Cardiac muscle cell (in vitro differentiated cells and primary cell): ENCODE data around the gene C16orf96. TPM values are rescaled to one million over a fixed set of nuclear protein-coding genes. Genes with fewer than 3 reads are reported as not detected.
"Not testable (repeated sequence)": the region's sequence is repeated elsewhere in the genome, so short reads cannot be mapped to it uniquely, and the experiment has no call there.

Experiments
- DNase-seq, 2 donors: peaks; one replicate each; pipeline versions ENCODE4 v3.0.0 to v3.0.0-alpha.2; 2010 to 2017; ENCODE audit warnings: low read depth in 1 of 2, low spot score in 1 of 2
- H3K27ac ChIP-seq: fragments of 200-600 bp; sonication (generic); 2 replicates; pipeline ENCODE4 v1.5.1; 2016
- H3K27me3 ChIP-seq: fragments of 200-600 bp; sonication (generic); 2 replicates; pipeline ENCODE4 v1.6.0; 2016; ENCODE audit warnings: control low read depth
- H3K36me3 ChIP-seq: fragments of 200-600 bp; sonication (generic); 2 replicates; pipeline ENCODE4 v1.5.1; 2016; ENCODE audit warnings: control low read depth
- H3K4me1 ChIP-seq: fragments of 200-600 bp; sonication (generic); 2 replicates; pipeline ENCODE4 v1.8.1; 2017; ENCODE audit warnings: low read depth, mild to moderate bottlenecking, mixed run types
- H3K4me3 ChIP-seq: fragments of 200-600 bp; sonication (generic); 2 replicates; pipeline ENCODE4 v1.5.1; 2016; ENCODE audit warnings: mild to moderate bottlenecking
- H3K9me3 ChIP-seq: fragments of 200-600 bp; sonication (generic); 2 replicates; pipeline ENCODE4 v1.5.1; 2017; ENCODE audit warnings: low read depth, mild to moderate bottlenecking, control low read depth
- CTCF ChIP-seq: IDR thresholded peaks from 2 replicates; pipeline ENCODE4 v1.5.1; 2012; ENCODE audit warnings: low read depth, mild to moderate bottlenecking, low read length
- polyA plus RNA-seq: library from polyadenylated mRNA; unstranded; fragments of >200 nt; fragmentation: Nextera tagmentation; extraction: Ambion mirVana; gene quantifications from 2 replicates; pipeline ENCODE4 v1.2.1, GENCODE V29; 2016
- total RNA-seq: library from RNA; depleted of rRNA; stranded (reverse); fragments of >200 nt; gene quantifications from 2 replicates; pipeline ENCODE4 v1.2.3, GENCODE V29; 2016

C16orf96 gene
- total and polyA plus RNA-seq, 2 experiments from 2014 or later = 0.39 to 3.6 TPM

GRCh38 chr16:4570688-4571321 lies 14.7 kb downstream of the C16orf96 start:
- no peak overlapping the region for H3K27ac ChIP-seq
- DNase-seq = no peak
- no peak for TF ChIP-seq CTCF
- H3K4me1 ChIP-seq = no peaks in the 10 kb centered on the region
- no peaks in the 10 kb centered on the region for H3K9me3 ChIP-seq
- H3K36me3 ChIP-seq = no peaks in the 10 kb centered on the region
- no peak overlapping the region for H3K4me3 ChIP-seq
- H3K27me3 ChIP-seq = no peaks in the 10 kb centered on the region

GRCh38 chr16:4572715-4573114 lies 16.6 kb downstream of the C16orf96 start:
- Histone ChIP-seq H3K4me1 (no peaks in the 10 kb centered on the region), H3K36me3 (no peaks in the 10 kb centered on the region), H3K27ac (no peak overlapping the region), H3K27me3 (no peaks in the 10 kb centered on the region), H3K9me3 (no peaks in the 10 kb centered on the region), H3K4me3 (no peak overlapping the region)
- no peak for TF ChIP-seq CTCF
- peak in 1 of 2 donors; percentile 36 for DNase-seq

GRCh38 chr16:4573926-4574325 lies 17.8 kb downstream of the C16orf96 start:
- H3K4me3 ChIP-seq, H3K4me1 ChIP-seq, DNase-seq: not testable (repeated sequence)

GRCh38 chr16:4574919-4575705 lies 19.0 kb downstream of the C16orf96 start:
- no peaks in the 10 kb centered on the region for H3K9me3 ChIP-seq
- DNase-seq = no peak
- TF ChIP-seq CTCF = no peak
- no peaks in the 10 kb centered on the region for H3K4me1 ChIP-seq
- no peak overlapping the region for H3K4me3 ChIP-seq
- H3K27me3 ChIP-seq = no peaks in the 10 kb centered on the region
- H3K27ac ChIP-seq = no peak overlapping the region
- no peaks in the 10 kb centered on the region for H3K36me3 ChIP-seq

More at GRCh38 chr16:4573926-4574325, 17.8 kb downstream of the C16orf96 start:
- H3K27me3 ChIP-seq, H3K27ac ChIP-seq, H3K36me3 ChIP-seq, H3K9me3 ChIP-seq: not testable (repeated sequence)

GRCh38 chr16:4576008-4576407 lies 19.9 kb downstream of the C16orf96 start:
- Histone ChIP-seq H3K27ac (no peak overlapping the region), H3K36me3 (no peaks in the 10 kb centered on the region), H3K27me3 (no peaks in the 10 kb centered on the region), H3K4me3 (no peak overlapping the region), H3K4me1 (no peaks in the 10 kb centered on the region), H3K9me3 (no peaks in the 10 kb centered on the region)
- no peak for TF ChIP-seq CTCF
- DNase-seq = no peak

GRCh38 chr16:4578961-4579530 lies 22.9 kb downstream of the C16orf96 start:
- H3K27me3 ChIP-seq = no peaks in the 10 kb centered on the region
- H3K27ac ChIP-seq = no peak overlapping the region
- no peaks in the 10 kb centered on the region for H3K36me3 ChIP-seq
- DNase-seq = no peak
- H3K4me1 ChIP-seq = no peaks in the 10 kb centered on the region
- H3K9me3 ChIP-seq = no peaks in the 10 kb centered on the region
- no peak for TF ChIP-seq CTCF
- no peak overlapping the region for H3K4me3 ChIP-seq
